Activated naive CD4-positive, alpha-beta T cell (primary cell): ENCODE measurements around the gene VIPAS39.

Experiments
- DNase-seq, 4 experiments: peaks; one replicate each; lab custom pipeline; 2025; lab: John Stamatoyannopoulos, UW

Gene VIPAS39

DNA sequence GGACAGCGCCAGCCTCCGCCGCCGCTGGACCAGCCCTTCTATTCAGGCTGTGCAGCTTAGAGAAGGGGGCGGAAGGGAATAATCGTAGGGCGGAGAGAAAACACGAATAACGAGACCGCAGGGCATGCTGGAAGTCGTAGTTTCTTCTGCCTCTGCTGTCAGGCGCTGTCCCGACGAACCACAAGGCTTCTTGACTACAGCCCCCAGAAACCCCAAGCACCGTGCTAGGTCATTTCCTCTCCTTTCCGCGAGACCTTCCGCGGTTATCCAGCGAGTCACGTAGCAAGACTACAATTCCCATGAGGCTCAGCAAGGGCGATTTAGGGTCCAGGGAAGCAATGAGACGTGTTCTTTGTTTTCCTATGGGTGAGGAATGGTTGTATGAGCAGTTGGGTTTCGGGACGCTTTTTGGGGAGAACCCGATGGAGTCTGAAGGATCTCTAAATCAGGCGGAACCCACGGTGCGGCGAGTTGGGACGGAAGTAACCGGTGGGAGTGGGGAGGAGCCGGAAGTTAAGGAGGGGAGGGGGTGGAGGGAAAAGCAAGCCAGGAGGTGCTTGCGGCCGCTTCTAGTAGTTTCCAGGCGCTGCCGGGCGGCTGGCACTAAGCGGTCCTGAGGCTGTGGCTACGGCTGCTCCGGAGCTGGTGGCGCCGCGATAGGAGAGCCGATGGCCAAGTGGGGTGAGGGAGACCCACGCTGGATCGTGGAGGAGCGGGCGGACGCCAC, at the start of gene VIPAS39, which contains the start of gene AHSA1:
TSS of gene VIPAS39 (minus strand) at position 80 of the 727 bp plus-strand sequence. CDS start 3,499 bp downstream, outside the sequence.
TSS of gene AHSA1 (plus strand) at position 572 of the 727 bp plus-strand sequence. CDS start at position 669, 97 bp downstream.
- DNase-seq, result peak; percentile 68 to 84 (median 82)

DNA sequence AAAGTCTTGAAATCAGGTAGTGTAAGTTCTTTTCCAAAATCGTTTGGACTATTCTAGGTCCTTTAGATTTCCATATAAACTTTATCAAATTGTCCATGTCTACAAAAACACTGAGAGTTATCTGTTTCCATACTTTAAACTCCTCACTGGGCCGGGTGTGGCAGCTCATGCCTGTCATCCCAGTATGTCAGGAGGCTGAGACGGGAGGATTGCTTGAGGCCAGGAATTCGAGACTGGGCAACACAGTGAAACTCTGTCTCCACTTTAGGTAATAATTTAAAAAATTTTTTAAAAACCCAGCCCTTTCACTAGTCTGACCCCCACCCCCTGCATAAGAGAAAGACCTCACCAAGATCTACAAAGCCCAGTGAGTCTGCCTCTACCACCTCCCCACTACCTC, 47.6 kb upstream of the VIPAS39 start:
- no peak for DNase-seq

- no peak for DNase-seq
These were observed 45.7 kb upstream of the VIPAS39 start for GRCh38 chr14:77503138-77503537.

- DNase-seq, result no peak
These were observed 44.8 kb upstream of the VIPAS39 start for GRCh38 chr14:77502109-77502782.

- DNase-seq, result no peak
These were observed 41.7 kb upstream of the VIPAS39 start for GRCh38 chr14:77498984-77499527.

DNA sequence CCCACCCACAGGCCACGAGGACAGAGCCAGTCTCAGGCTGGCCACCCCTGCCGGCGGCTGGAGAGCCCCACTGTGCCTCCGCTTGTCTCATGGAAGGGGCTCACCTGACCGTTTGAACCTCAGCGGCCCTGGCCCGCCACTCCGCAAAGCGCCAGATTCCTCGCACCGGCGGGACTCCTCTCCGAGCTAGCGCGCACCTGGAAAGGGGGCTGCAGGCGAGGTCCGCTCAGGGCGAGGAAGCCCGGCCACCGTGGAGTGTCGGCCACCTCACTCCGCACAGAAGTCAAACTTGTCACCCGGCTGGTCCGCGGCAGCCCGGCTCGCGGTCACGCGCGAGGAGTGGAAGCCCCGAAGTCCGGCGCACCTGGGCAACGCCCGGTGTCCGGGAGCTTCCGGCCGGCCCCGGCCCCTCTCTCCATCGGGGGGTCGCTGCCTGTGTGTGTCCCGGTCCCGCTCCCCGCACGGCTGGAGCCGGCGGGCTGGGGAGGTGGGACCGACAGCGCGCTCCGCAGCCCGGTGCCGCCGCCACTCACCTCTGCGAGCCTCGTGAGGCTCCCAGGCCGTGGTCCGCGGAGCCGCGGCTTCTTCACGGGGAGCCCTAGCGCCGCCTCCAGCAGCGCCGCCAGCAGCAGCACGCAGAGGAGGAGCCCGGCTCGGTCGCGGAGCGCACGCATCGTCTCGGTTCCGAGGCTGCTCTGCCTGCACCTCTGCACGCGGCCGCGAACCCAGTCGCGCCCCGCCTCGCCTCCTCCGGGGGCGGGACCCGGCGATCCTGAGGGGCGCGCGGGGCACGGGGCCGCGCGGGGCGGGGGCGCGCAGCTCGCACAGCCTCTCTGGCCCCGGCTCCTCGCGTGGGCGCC, 40.9 kb upstream of the VIPAS39 start, which contains the start of gene ISM2:
TSS of gene ISM2 (minus strand) at position 697 of the 860 bp plus-strand sequence. CDS start at position 674, 23 bp downstream.
- peak in 2 of 4 experiments; percentile 9 to 21 for DNase-seq

- no peak for DNase-seq
These were observed 37.9 kb upstream of the VIPAS39 start for GRCh38 chr14:77495334-77495733.

GRCh38 chr14:77491056-77491455, 33.7 kb upstream of the VIPAS39 start:
- no peak for DNase-seq

DNA sequence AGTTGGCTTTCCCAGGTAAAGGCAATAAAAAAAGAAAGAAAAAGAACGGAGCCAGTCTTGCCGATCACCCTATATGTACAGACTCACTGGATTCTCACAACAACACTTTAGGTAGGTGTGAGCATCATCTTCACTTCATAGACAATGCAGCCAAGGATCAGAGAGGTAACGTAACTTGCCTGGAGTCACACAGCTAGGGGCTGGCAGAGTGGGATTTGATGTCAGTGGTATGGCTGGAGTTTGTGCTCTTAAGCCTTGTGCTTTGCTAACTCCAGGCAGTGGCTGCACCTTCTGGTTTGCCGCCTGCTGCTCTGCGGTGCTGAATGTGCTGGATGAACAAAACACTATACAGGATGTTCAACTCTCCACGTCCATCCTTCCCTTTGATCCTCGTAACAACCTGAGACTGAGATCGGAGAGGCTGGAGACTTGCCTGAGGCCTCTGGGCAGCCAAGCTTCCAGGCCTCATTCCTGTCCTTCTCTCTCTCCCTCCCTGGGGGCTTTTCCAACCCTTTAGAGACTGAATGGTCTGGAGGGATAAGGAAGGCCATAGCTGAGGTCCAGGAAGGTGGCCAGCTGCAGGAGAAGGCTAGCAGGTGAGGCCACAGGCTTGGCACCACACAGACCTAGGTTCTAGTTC, 33.1 kb upstream of the VIPAS39 start:
- no peak for DNase-seq

DNA sequence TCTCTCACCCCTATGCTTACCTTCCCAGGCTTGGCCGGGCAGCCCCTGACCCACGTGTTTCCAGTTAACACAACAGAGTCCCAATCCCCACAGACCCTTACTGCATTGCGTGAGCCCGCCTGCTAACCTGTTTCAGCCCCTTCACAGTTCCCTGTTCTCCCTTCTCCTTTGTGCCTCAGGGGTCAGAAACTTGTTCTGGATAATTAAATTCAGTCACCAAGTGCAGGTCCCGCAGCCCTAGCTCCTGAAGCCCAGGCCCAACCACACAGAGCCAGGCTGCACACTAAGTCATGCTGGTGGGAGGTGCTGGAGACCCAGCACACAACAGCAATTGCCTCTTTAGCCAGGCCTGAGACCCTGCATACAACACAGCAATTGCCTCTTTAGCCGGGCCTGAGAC, 31.6 kb upstream of the VIPAS39 start:
- no peak for DNase-seq

DNA sequence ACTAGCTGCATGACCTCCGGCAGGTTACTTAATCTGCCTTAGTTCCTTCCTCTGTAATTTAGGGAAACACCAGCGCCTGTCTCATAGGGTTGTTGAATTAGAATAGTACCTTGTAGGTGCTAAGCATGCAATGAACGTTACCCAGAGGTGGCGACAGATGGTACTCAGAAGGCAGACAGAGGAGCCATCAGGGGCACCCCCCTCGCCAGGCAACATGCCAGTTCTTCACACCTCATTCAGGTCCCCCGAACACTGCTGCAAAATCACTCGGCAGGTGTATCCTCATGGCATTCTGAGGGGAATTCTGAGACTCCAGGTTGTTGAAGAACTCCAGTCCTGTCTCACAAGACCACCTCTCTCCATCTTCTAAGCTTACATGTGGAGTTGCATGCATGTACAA, 31.2 kb upstream of the VIPAS39 start:
- DNase-seq, result no peak

GRCh38 chr14:77485901-77486678, 28.7 kb upstream of the VIPAS39 start:
- no peak for DNase-seq

- DNase-seq, result no peak
These were observed 27.9 kb upstream of the VIPAS39 start for GRCh38 chr14:77485256-77485655.

GRCh38 chr14:77482422-77482821, 25.0 kb upstream of the VIPAS39 start:
- no peak for DNase-seq

- DNase-seq, result no peak
These were observed 21.4 kb upstream of the VIPAS39 start for GRCh38 chr14:77478796-77479195.

- DNase-seq, result no peak
These were observed 20.6 kb upstream of the VIPAS39 start for GRCh38 chr14:77478029-77478428.

GRCh38 chr14:77475432-77476115, 18.2 kb upstream of the VIPAS39 start:
- no peak for DNase-seq

DNA sequence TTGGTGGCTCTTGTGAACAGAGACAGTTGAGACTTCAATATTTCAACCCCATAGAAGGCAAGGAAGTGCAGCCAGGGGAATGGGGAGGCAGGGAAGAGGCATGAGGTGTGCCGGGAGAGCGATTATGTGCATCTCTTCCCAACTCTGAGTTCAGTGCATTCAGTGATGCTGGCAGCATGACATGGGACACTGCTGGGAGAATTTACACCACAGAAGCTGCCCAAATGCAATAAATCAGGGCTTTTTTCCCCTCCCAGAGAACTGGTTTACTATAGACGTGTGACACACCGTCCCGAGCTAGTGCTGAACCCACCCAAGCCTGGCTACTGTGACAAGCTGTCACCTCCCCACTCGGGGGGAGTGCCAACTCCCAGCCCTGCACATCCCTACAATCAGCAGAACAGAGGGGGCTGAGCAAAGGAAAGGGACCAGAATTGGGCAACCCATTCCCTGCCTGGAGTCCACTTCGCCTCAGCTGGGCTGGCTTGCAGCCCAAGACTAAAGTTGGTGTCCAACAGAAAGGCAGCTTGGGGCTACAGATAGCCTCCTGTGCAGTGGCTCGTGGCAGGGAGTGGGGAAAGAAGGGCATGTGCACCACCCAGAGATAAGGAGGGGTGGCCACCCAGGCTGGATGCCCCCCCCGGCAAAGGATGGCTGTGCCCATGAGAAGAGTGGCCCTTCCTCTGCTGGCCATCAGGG, 17.2 kb upstream of the VIPAS39 start:
- no peak for DNase-seq

GRCh38 chr14:77473921-77474320, 16.5 kb upstream of the VIPAS39 start:
- DNase-seq, result no peak
